HT1080 (cell line): ENCODE measurements around the gene E2F6. TPM values are rescaled to one million over a fixed set of nuclear protein-coding genes. Genes with fewer than 3 reads are reported as not detected.

Experiments
- DNase-seq: peaks from one replicate; pipeline ENCODE4 v3.0.0-alpha.2; 2015; ENCODE audit warnings: low read depth
- total RNA-seq: library from RNA; depleted of rRNA; stranded (reverse); fragments of >200 nt; shearing (Covaris generic); gene quantifications from 2 replicates; pipeline ENCODE4 v1.2.3, GENCODE V29; 2014

The E2F6 gene
- total RNA-seq, 1 experiment from 2014 or later, result 19.3 TPM

DNA sequence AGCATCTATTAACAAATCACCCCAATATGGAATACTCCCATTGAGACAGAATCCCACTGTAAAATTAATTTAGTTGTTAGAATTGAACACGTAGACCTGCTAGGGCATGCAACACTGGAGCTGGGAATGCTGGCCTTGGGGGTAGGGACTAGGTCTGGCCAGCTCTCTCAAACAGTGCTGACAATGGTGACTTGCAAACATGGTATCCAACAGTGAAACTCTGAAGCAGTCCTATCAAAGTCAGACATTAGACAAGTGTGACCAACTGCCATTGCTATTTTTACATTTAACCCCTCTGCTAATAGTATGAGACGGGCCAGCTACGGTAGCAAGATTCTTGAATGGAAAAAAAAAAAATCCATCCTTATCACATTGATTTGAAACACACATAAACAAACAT lies 7.2 kb downstream of the E2F6 start:
- DNase-seq, result no peak

DNA sequence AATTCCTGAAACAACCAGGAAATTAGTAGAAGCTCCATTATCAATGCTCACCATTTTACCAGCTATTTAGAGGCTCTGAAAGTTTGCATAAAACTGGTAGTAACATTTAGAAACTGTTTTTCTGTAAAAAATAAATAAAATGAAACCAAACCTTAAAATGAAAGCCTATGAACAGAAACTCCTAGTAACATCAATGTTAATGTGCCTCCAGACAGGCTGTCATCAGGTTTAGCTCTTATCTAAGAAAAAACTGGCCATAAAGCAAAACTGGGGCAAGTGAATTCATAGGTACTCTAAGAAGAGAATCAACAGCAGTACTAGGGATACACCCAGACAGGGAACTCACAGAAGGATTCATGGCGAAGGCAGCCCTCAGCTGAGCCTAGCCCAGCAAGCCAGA lies 8.0 kb downstream of the E2F6 start:
- DNase-seq, result no peak

DNA sequence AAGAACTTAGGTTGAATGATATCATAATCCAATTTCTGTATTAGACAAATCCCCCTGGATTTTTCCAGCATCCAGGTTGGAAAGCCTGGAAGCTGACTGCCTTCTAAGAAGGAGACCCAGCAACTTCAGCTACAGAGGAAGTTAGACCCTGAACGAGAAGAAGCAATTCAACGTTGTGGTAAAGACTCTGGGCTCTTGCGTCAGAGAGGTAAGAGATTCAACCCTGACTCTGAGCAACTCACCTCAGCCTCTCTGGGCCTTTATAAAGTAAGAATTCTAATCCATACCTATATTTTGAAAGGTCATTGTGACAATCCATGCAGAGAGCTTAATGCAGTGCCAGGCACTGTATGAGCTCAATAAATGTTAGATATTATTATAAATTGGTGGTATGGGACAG lies 9.7 kb downstream of the E2F6 start:
- no peak for DNase-seq

DNA sequence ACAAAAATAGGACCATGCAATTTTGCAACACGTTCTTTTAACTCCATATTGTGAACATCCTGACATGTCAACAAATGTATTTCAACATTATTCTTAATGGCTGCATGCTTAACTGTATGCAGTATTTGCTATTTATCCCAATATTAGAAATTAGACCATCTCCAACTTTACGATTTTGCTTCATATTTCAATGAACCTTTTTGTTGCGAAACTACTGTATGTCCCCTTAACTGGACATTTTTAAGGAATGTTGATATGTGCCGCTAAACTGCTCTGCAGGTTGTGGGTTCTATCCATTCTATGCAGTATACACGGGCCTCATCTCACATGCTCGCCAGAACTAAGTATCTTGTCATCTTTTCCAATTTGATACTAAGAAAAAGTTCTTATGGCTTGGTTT lies 11.1 kb downstream of the E2F6 start:
- no peak for DNase-seq

DNA sequence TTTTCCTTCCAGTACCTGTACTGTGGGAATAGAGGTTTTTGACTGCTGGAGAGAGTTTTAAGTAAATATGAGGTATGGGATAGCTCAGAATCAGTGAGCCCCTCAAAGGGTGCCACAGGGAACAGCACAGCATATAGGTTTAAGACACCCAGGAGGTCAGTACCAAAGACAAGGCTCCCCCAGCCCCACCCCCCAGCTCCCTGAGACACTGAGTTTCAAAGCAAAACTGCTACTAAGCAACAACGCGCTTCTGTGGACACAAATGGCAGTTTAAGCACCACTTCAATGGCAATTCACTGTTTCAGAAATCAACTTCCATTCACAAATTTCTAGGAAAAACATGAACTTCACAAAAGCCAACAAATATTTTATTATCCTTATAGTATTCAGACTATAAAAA lies 15.2 kb downstream of the E2F6 start:
- no peak for DNase-seq

DNA sequence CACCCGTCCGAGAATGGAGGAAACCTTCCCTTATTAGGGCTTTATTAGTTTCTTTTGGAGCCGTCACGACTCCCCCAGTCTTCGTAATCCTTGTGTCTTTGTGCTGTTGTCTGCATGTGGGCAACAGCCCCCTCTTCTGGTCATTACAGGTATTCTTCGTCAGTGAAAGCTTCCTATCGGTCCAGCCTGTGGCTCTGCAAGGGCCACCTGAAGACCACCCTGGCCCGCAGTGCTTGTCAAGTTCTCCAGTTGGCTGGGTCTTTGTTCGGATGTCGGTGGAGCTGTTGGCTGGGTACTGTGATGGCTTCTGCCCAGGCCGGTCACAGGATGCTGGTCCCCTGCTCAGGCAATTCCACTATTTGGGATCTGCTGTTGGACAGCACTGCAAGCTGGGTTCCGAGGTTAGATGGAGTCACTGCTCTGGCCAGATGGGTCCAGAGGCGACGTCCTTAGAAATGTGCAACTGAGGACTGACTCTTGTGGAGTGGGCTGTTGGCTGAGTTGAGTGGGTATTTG lies 19.2 kb downstream of the E2F6 start:
- peak; percentile 48 for DNase-seq

DNA sequence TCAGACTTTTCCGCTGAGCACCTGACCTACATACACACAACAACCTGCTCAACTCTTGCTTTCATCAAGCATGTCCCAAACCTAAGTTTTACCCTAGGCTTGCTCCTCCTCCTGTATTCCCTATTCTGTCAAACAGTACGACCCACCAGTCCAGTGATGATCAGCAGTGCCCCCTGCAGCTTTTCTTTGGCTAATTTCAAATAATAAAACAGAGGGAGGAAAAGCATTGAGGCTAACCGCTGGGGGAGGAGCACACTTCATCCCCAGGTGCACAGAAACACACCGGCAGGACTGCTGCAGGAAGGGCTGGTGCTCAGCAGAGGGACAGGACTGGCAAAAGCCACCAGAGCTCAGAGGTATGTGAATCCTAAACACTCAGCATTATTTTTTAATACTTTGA lies 21.2 kb downstream of the E2F6 start:
- no peak for DNase-seq

DNA sequence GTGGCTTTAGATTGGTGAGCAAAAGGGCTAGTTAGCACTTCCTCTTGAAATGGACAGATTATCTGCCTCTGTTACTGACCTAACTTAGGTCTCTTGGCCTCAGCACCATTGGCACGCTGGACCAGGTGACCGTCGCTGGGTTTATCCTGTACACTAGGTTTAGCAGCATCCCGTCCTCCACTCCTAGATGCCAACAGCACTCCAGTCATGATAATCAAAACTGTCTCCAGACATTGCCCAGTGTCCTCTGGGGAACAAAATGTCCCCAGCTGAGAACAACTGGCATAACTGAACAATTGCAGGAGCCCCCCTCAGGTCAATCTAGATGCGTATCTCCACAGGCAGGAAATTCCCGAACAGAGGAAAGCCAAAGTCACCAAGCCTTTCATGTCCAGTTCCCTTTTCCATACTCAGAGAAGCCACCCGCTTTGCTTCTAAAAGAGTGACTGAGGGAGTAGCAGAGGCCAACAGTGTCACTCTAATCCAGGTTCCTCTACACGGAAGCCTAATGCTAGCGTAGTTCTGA lies 27.3 kb downstream of the E2F6 start:
- DNase-seq, result no peak

DNA sequence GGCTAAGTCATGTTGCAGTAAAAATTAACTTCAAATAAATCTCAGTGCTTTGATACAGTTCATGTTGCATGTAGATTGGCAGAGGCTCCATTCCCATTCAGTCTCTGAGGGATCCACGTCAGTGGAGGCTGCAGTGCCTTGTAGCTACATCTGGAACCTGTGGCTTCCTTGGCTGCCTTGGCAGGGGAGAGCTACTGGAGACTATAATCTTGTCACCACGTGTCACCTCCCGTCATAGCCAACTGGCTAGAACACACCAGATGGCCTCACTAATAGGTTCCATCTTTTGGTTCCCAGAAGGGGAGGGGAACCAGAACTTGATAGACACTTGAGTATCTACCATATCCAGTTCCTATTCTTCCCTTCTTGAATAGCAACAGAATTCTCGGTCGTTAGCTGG lies 28.4 kb downstream of the E2F6 start:
- DNase-seq, result no peak

DNA sequence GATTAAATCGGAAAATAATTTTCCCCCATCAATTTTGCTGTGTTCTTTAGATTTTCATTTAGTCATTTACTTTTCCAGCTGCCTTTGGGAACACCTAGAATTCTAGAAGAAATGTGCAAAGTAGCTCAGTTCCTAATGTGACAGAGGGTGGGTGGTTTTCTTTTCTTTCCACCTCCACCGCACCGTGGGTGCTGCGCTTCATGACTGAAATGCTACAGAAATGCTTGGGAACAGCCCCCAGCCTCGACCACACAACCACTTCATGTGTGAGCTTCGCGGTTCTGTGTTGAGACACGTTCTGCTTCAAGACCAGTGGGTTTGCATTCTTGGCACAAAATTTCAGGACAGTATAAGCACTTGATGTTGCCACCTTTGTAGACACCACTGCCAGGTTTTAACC lies 30.9 kb downstream of the E2F6 start:
- DNase-seq, result no peak

DNA sequence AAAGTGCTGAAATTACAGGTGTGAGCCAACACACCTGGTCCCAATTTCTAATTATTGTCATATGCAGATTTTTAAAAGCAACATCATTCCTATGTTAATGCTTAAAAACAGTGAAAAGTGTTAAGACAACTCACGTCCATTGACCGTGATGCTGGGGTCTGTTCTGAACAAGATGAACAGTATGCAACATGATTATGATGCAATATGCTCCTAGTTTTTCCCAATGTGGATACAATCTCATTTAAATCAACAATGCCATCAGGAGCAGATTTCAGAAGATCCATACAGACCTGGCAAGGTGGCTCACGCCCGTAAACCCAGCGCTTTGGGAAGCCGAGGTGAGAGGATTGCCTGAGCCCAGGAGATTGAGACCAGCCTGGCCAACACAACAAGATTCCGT lies 31.5 kb downstream of the E2F6 start:
- no peak for DNase-seq

DNA sequence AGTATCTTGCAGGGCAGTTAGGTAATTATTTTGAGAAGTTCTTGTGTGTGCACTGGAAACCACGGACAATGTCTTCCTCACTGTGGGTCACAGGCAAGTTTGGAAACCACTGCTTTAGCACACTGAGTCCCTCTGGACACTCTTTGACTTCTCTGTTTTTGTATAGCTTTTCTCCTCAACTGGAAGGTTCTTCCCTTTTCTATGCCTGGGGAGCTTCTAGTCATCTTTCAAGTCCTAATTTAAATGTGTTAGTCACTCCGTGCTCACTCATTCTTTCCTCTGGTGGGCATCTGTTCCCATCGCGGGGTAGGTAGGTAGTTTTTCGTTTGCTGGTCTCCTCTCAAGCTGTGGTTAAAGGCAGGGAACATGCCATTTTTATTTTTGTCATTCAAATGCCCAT lies 32.1 kb downstream of the E2F6 start:
- DNase-seq, result no peak

DNA sequence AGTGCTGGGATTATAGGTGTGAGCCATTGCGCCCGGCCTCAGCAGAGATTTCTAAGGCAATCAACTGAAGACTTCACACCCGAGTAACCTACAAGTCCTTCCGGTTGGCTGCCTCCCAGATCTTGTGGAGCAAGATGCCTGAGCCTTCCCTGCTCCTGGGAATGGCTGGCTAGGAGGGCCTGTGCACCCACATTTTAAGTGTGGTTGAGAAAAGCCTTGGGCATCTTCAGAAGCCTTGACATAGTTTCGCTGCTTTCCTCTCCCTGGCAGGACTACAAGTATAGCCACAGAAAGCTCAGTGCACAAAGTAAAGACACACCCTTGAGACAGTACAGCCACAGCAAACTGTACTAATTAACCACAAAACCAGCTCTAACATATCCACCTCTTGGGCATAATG lies 35.2 kb downstream of the E2F6 start:
- no peak for DNase-seq

DNA sequence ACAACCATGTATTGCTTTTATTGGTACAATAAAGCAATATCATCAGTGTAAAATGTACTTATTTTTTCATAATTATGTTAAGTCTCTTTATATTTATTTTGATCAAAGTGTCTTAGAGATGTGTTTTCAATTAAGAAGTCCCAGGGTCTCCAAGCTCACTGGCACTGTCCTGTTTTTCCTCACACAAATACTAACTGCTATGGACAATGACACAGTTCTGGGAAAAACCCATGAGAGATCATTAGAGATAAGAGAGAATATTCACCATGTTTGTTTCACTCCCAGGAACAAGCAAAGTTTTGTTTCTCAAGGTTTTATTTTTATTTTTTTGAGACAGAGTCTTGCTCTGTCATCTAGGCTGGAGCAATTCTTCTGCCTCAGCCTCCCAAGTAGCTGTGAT lies 38.7 kb downstream of the E2F6 start:
- no peak for DNase-seq

DNA sequence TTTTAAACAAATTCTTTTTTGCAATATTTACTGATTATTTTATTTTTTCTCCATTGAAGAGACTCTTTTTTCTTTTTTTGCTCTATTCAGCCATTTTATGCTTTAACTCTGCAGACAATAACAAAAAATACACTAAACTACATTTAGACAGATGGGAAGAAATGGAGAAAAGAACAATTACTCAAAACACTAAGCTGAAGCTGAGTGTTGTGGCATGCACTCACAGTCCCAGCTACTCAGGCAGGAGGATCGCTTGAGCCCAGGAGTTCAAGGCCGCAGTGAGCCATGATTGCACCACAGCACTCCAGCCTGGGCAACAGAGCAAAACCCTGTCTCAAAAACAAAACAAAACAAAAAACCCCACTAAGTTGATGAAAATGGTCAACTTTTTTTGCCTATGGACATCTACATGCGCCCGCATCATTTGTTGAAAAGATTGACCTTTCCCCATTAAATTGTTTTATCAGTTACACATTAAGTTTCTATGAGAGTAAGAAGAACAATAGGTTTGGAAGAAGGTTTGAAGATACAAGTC lies 43.0 kb downstream of the E2F6 start:
- DNase-seq, result no peak

DNA sequence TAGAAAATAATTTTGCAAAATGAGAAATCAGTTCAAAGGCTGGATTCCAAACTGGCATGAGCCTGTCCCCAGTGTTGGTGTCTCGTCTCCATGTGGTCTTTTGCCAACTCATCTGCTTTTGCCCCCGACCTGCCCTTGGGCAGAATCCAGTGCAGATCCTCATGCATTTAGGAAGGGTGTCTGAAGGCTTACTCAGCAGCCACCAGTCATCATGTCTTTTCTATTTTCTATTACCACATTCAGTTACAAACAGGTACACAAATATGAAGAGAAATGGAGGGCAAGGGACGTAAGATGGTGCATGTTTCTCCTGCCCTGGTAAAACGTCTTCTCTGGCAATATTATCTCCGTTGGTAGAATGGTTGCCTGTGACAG lies 43.5 kb downstream of the E2F6 start:
- no peak for DNase-seq

DNA sequence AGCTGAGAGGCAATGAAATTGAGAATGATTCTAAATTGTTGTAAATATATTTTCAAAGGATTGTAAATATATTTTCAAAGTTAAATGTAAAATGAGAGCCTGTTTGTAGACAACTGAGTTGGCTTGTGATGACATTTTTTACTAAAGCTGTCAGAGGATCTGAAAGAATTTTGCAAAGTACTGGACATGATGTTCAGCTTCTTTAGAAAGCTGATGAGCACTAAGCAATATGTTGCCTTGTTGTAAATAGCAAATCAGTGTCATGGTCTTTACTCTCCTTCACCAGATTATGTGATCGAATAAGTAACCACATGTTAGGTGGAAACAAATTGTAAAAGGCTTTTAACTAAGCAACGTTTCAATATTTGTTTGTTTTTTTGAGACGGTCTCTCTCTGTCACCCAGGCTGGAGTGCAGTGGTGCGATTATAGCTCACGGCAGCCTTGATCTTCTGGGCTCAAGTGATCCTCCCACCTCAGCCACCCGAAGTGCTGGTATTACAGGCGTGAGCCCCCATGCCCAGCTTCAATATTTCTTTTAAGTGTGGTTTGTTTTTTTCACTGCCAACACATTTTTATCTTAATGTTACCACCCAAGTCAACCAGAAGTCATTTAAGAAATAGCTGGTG lies 44.0 kb downstream of the E2F6 start:
- DNase-seq, result no peak

DNA sequence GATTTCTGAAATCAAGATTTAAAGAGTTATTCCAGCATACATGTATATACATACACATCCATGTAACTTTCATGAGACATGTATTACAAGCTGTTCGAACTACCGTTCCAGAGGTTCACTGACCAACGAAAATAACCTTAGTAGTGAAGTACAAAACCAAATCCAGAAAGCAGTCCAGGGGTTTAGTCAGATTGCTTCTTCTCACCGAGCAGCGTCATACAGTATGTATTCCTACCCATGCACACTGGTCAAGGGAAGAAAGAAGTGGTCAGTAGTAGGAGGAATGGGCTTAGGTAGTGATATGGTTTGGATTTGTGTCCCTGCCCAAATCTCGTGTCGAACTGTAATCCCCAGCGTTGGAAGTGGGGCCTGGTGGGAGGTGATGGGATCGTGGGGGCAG lies 45.3 kb downstream of the E2F6 start:
- DNase-seq, result no peak

DNA sequence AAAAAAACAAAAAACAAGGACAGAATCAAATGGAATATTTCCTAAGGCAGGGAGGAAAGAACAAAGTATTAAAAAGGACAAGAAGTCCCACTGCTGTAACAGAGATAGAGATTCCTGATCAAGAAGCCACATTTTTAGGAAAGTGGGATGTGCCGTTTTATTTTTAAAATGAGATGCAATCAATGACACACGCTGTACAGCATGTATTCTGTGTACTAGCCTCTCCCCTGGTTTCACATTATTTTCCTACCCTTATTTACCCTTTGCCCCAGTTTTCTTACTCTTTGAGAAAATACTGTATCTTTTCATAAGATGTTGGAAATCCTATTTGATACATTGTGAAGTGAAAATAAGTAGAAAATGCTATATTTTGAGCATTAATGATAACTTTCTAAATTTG lies 45.8 kb downstream of the E2F6 start:
- no peak for DNase-seq

DNA sequence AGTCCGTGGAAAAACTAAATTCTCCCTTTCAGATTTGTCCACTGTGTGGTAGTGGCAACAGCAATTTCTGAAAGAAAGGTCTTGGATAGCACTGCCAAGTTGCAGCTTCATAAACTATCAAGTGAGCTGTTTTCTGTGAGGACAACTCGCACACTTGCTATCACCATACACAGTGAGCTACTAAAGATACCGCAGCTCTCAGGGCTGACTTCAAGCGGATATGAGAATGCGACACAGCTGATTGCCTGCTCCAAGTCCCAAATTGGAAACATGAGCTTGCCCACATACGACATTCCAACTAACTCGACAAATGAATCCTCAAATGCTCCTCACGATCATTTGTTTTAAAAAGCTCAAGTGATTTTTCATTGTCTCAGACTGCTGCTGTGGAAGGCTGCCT lies 46.2 kb downstream of the E2F6 start:
- DNase-seq, result no peak

DNA sequence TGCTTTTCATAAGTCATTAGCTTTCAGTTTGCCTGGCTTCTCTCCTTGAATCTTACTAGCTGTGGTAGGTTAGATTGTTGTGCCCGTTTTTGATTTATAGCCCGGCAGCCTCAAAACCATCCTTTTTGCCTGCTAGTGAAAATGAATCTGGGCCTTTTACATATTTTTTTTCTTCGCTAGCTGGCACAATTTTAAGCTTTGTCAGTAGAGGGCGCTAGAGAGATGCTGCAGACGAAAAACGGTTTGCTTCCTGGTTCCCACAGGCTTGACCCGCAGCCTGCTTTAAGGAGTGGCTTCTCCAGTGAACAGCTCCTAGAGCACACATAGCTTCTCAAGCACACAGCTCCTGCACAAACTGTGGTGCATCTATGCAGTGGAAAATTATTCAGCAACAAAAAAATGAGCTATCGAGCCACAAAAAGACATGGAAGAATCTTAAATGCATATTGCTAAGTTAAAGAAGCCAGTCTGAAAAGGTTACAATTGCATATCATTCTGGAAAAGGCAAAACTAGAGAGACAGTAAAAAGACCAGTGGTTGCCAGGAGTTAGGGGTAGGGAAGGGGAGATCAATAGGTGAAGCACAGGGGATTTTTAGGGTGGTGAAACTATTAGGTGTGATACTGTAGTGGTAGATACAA lies 47.9 kb downstream of the E2F6 start:
- peak; percentile 68 for DNase-seq

DNA sequence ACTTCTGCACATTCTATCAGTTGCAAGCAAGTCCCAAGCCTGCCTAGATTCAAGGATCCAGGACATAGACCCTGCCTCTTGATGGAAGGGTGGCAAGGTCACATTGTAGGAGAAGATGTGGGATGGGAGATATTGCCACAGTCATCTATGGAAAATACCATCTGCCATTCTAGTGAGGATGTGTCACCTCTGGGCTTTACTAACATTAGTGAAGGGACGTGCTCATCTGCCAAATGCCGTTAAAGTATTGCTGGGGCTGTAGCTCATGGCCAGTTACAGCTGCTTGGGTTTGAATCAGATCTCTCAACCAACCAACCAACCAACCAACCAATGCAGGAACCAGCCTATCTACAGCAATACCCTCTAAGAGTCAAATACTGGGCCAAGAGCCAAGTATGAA lies 49.0 kb downstream of the E2F6 start:
- DNase-seq, result no peak

DNA sequence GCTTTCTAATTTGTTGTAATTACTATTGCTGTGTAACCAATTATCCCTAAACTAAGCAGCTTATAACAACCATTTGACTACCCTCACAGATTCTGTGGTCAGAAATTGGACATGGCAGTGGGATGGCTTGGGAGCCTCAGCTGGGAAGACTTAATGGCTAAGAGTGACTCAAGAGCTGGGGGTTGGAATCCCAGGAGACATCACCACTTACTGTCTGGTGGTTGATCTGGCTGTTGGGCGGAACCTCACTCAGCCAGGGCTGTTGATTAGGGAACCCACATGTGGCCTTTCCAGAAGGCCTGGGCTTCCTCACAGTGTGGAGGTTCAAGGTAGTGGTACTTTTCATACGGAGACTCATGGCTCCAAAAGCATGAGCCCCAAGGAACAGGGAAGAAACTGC lies 49.8 kb downstream of the E2F6 start:
- DNase-seq, result no peak
